HG02981 (cell line): ENCODE data around the gene VRK3.
"Not testable (repeated sequence)": the region's sequence is repeated elsewhere in the genome, so short reads cannot be mapped to it uniquely, and the experiment has no call there.

Source experiments
- ATAC-seq: cut with Tn5 transposase; IDR thresholded peaks from one replicate; pipeline ENCODE4 v1.9.1; 2021; ENCODE audit warnings: mild to moderate bottlenecking, moderate library complexity; ENCODE audit not compliant: unreplicated experiment

VRK3 gene

GRCh38 chr19:49958144-49958543 is 67.0 kb downstream of the VRK3 start:
- not testable (repeated sequence) for ATAC-seq

GRCh38 chr19:49957262-49957915 is 67.8 kb downstream of the VRK3 start:
- ATAC-seq, result no peak

GRCh38 chr19:49956115-49956495 is 69.1 kb downstream of the VRK3 start:
- ATAC-seq, result no peak

- no peak for ATAC-seq
Measured at GRCh38 chr19:49954933-49955332, 70.2 kb downstream of the VRK3 start.

GRCh38 chr19:49954092-49954829 is 70.9 kb downstream of the VRK3 start:
- no peak for ATAC-seq

- ATAC-seq, result no peak
Measured at GRCh38 chr19:49953416-49953815, 71.8 kb downstream of the VRK3 start.

GRCh38 chr19:49952906-49953305 is 72.3 kb downstream of the VRK3 start:
- no peak for ATAC-seq

- no peak for ATAC-seq
Measured at GRCh38 chr19:49952479-49952836, 72.7 kb downstream of the VRK3 start.

GRCh38 chr19:49951806-49952478 is 73.2 kb downstream of the VRK3 start:
- ATAC-seq, result no peak

- no peak for ATAC-seq
Measured at GRCh38 chr19:49950956-49951526, 74.1 kb downstream of the VRK3 start.

- ATAC-seq, result no peak
Measured at GRCh38 chr19:49950590-49950948, 74.6 kb downstream of the VRK3 start.

- no peak for ATAC-seq
Measured at GRCh38 chr19:49949742-49950589, 75.2 kb downstream of the VRK3 start.

- ATAC-seq, result no peak
Measured at GRCh38 chr19:49946415-49946814, 78.8 kb downstream of the VRK3 start.

- not testable (repeated sequence) for ATAC-seq
Measured at GRCh38 chr19:49944567-49944966, 80.6 kb downstream of the VRK3 start.

GRCh38 chr19:49940482-49940791 is 84.7 kb downstream of the VRK3 start:
- ATAC-seq, result no peak

- no peak for ATAC-seq
Measured at GRCh38 chr19:49939721-49940481, 85.3 kb downstream of the VRK3 start.

GRCh38 chr19:49938662-49939061 is 86.5 kb downstream of the VRK3 start:
- ATAC-seq, result no peak

GRCh38 chr19:49937750-49938381 is 87.3 kb downstream of the VRK3 start:
- ATAC-seq, result no peak

GRCh38 chr19:49936549-49936948 is 88.6 kb downstream of the VRK3 start:
- no peak for ATAC-seq

GRCh38 chr19:49933643-49934042 is 91.5 kb downstream of the VRK3 start:
- no peak for ATAC-seq
